Activated CD8-positive, alpha-beta memory T cell treated with anti-CD3 and anti-CD28 coated beads for 48 hours (primary cell): ENCODE data around the gene HDAC4.
A peak's percentile ranks its signal among the peaks of the same experiment; 100 is the strongest.

Experiments used
- DNase-seq, 3 experiments: peaks; one replicate each; pipeline ENCODE4 v3.0.0-alpha.2; 2020; ENCODE audit warnings: low read depth in 2 of 3, low spot score in 2 of 3

Gene HDAC4

DNA sequence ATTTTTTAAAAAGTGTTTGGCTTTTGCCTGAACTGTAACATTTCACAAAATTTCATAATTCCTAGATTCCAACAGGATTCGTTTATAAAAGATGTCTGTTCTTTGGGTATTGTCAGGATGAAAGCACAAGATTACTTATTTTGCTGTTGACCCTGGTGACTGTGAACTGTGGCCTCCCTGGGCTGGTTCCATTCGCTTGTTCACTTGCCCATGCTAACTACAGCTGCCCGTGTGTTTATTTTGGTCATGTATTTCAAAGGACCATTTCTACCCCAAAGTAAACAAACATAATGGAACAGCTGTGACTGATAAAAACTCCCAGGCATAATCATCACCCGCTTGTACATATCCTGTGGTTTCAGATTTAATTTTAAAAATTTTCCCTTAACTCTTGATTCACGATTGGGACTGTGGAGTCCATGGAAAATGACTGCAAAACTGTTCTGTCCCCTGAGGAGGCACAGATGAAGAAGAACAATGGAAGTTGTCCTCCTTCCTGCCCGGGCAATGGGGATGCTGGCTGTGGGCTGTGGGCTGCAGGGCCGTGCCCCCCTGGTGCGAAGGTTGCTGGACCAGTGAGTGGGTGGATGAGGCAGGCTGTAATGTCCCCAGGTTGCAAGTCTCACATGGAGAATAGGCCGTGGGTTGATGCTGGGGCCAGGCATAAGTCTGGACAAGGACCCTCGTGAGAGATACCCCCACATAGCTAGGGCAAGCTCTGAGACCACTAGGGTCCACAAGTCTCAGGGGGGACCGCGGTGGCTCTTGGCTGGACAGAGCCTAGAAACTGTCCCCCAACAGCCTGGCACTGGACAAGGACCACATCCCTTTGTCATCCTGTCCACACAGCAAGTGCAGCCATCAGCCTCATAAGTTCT lies 28.9 kb upstream of the HDAC4 start:
- DNase-seq, result no peak

DNA sequence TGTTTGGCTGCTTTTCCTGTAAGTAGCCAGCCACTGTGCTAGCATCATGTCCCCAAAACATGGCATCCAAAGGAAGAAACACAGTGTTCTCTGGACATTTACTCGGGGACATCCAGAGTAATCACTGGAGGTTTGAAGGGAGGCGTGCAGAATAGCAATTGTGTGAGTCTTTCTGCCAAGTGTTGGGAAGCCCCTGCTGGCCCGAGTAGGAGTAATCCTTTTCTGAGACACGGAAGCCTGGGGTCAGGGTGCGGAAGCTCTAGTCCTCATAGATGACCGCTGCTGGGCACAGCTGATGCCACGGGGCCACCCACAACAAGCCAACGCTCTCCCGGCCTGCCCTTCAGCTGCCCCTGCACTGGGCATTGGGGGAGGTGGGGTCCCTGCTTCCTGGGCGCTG lies 24.8 kb upstream of the HDAC4 start:
- DNase-seq, result no peak

DNA sequence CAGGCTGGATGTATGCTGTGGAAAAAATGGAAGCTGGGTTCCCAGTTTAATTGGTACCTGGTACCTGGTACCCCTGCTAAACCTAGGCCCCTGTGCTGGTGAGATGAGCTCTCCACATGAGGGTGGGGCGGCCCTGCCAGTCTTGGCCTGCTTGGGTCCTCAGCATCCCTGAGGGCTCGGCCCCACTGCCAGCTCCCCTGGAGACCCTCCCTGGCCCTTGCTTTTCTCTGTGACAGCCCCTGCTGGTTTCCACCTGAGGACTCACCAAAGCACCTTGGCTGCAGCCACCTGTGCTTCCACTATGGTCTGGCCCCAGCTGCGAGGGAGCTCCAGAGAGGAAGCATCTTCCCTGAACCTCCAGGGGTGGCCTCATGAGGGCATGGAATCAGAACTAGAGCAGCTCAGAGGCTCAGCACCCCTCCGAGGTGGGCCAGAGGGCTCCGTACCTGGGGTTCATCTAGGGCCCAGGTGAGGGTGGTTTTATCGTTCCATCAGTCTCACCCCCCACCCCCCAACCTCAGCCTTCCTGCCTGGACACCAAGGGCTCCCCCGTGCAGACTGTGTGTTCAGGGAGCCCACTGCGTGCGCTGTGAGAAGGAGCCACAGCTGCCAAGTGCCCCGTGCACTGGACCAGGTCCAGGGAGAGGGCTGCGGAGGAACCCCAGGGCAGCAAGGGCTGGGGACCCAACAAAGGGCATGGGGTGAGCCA lies 23.7 kb upstream of the HDAC4 start:
- no peak for DNase-seq

DNA sequence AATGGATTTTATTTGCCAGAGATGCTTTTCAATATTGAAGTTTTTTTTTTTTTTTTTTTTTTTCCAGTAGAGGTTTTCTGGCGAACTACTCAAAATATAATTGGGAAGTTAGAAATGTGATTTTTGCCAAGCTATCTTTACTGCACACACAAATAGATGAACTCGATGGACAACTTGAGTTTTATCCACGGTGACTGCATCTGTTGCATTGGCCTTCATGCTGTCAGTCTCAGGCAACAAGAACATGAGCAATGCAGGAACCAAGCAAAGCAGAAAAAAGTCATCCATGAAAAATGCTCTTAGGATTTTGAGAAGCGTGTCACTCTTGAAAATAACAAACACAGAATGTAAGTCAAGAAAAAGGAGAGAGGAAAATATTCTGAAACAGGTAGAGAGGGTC lies 22.7 kb upstream of the HDAC4 start:
- DNase-seq, result no peak

DNA sequence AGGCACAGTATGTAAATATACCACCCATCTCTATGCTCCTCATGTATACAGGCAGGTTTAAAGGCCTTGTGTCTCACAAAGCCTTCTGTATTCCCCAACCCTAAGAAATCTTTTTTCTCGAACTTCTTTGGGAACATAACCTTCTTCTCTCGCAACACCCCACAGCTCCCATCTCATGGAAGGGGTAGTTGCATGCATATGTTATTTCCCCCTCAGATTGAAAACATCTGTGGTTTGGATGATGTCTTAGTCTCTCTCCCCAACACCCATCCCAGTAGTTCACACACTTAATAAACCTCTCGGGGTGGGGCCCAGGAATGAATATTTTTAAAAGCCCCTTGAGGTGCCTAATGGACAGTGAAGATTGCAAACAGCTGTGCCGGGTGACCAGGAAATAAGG lies 21.0 kb upstream of the HDAC4 start:
- DNase-seq, result no peak

GRCh38 chr2:239420082-239420481 lies 19.3 kb upstream of the HDAC4 start:
- DNase-seq, result no peak

DNA sequence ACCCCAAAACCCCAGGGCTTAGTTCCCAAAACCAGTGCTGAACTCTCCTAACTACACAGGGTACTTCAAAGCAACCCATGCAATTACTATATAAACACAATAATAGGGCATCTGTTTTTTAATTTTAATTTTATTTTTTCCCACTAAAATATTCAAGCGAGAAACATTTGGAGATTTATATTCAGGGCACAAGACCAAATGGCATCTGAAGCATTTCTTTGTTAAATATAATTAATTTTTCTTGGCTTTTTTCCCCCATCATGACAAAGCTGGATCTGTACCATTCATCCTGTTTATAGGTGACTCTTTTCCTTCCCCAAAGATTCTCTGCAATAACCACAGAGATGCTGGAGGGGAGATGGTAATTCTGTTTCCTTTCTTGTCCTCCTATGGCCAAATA lies 18.1 kb upstream of the HDAC4 start:
- no peak for DNase-seq

DNA sequence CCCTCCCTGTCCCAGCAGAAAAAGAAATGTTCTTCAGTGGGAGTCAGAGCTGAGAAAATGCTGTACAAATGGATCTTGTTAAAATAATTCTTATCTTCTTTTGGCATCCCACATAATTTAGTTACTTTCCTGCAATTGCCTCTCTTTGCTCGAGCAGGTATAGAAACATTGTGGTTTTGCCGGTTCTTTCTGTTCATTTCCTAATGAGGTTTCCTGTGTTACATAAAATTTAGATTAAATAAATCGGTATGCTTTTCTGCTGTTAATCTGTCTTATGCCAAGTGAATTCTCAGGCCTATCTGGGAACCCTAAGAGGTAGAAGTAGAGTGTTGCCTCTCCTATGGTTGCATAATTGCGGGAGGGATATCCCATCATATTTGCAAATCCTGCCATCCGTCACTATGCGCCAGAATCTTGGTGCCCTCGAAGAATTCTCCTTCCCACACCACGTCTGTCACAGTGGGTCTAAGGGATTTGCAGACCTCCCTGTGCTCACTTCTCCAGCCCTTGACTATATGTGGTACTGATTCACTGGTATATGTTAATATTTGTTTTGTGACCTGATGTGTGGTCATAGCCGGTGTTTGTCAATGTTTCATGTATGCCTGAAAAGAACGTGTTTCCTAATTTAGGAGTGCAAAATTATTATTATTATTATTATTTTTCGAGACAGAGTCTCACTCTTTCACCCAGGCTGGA lies 12.2 kb upstream of the HDAC4 start:
- no peak for DNase-seq

DNA sequence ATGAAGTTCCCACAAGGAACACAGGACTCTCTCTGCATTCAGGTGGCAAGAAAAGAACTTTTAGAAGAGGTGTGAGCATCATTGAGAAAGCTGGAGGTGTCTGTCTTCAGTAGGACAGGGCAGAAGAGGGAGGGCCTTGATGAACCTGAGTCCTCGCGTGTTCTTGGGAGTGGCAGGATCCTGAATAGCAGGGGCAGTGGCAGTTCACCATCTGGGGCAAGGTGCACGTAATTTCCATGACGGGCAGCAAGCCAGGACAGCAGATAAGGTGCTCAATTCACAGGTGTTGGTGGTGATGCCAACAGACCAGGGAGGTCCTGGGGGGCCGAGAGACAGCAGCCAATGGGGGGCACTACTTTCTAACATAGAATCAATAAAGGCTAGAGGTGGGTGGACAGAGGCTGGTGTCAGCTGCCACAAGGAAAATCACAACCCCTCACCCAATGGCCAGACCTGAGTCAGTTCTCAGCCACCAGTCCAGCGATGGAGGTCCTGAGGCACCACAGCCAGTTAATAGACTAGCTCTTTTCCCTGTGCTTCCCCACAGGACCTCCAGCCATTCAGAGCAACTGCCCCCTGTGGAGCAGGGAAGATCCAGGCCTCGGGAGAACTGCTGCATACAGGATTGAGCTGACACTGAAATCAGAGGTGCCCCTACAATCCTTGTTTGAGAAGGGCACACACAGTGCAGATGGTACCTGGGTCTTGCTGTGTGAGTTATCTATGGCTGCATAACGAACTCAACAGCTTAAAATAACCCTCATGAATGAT lies 10.9 kb upstream of the HDAC4 start:
- DNase-seq, result no peak

- no peak for DNase-seq
These were observed 10.3 kb upstream of the HDAC4 start for GRCh38 chr2:239411117-239411516.

GRCh38 chr2:239409976-239410375 lies 9.2 kb upstream of the HDAC4 start:
- no peak for DNase-seq

DNA sequence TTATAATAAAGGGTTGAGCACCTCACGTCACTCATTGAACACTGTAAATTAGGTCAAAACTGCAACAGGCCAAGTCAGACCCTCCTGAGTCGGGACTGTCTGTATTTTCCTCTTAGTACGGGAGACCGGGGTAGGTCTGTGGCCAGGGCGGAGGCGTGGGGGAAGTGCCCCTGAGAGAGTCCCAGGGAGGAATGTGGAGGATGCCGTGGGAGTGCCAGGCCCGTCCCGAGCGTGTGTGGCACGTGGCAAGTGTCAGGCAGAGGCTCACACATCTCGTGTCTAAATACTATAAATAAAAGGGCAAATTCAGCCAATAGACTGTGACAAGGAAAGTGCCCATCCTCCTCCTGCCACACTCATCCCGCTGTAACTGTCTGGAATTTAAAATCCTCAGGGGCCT lies 6.3 kb upstream of the HDAC4 start:
- DNase-seq, result no peak

GRCh38 chr2:239406316-239406995 lies 5.6 kb upstream of the HDAC4 start:
- DNase-seq, result no peak

- DNase-seq, result no peak
These were observed 4.3 kb upstream of the HDAC4 start for GRCh38 chr2:239405071-239405470.

DNA sequence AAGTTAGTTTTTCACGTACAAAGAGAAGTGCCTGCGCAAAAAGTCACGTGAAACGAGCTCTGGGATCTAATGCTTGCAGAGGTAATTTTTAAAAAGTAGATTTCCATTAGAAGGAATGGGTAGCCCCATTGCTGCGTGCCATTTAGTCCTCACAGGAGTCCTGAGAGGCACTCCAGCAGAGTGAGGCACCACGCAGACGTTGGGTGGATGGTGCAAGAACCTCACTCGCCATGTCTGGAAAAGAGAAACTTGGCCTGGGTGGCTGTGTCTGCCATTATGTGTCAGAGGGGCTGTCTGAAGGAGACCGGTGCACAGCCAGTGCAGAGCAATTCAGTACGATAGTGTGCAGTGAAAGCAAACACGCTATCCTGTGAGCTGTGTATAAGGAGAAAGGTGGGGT lies 1.8 kb upstream of the HDAC4 start:
- no peak for DNase-seq

DNA sequence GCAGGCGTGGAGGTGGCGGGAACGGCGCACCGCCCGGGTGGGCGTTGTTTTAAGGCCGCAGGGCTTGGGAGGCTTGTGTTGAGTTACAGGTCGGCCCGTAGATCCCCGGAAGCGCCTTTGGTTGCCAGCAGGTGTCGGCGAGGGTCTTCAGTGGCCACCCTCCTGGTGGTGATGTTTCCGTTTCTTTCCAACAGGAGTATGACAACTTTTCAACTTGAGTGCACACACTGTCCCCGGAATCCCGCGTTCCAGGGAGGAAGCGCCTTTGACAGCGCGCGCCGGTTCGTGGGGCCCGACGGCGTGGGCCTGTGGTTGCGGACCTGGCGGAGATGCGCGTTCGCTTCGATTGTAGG lies 1.0 kb upstream of the HDAC4 start:
- no peak for DNase-seq

DNA sequence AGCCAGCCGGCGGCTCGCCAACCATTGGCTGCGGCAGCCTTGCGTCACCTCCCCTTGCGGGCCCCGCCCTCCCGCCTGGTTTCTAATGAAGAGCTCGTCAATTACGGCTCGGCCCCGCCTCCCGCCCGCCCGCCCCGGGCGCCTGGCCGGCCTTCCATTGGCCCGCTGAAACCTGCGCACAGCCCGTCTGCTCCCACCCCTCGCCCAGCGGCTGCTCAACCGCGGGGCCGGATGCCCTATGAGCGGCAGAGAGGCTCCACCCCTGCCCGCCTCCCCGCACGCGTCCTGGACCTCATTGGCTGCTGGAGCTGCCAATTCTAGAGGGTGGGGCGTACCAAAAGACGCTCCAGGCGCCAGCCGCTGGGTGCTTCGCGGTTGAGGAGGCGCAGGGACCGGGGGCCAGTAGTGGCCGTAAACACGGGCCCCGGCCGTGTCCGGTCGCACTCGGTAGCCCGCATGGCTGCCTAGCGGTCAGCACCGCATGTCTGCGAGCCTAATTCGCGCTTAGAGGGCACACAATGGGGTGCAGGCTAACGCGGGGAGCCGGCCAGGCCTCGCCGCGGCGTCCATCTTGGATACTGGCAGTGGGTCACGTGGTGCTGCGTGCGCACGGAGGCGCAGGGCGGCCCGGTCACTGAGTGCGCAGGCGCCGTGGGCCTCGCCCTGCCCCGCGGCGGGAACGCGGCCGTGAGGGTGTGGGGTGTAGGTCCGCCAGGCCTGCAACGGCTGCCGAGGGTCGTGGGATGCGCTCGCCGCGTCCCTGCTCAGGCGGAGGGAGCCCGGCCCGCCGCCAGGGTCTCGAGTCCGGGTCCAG lies 454 bp upstream of the HDAC4 start:
- DNase-seq, result peak; percentile 93 to 98 (median 97)

DNA sequence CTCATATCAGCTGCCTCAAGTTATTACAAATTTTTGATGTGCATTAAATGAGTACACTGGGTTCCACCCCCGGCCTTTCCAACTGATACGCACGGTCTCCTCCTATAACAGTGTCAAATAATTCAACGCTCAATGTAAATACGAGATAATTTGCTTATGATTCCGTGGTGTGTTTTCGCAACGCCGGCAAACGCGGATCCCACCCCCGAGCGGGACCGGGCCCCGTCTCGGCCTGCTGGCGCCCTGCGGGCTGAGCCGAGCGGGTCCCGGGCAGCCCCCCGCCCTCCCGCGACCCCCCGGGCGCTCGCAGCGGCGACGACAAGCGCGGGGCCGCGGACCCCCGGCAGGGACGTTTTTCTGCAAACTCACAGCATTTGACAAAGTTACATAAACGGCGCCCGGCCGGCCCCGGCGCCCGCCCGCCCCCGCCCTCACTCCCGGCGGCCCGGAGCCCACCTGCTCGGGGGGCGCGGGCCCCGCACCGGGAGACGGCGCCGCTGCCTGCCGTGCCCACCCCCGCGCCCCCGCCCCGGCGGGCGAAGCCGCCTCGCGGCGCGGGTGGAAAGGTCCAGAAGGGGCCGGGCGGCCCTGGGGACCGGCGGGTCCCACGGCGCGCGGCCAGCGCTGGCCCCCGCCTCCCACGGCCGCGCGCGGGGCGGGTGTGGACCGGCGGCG lies 762 bp downstream of the HDAC4 start:
- DNase-seq, result no peak

DNA sequence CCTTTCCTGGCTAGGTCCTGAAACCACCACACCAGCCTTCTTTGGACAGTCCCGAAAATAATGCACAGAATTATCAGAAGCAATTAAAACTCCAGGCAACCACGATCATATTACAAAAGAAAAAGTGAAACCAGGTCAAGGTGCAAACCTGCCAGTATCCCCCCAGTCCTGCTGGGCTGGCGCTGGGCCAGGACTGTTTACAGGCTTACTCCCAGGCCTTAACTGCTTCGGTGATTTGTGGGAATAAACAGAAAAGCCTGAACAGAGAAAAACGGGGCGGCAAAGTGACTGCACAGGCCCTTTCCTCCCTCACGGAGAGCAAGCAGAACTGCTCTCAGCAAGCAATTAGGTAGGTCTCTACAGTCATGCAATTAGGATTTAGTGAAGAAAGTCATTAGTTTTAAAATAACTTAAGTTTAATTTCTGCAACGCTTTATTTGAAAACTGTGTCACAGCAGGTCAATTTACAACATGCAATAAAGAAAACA lies 1.3 kb downstream of the HDAC4 start:
- DNase-seq, result no peak
